Brain pericyte (primary cell): ENCODE data around the gene ESRRA.
"Not testable (repeated sequence)": the region's sequence is repeated elsewhere in the genome, so short reads cannot be mapped to it uniquely, and the experiment has no call there.

Source experiments
- DNase-seq: peaks from one replicate; pipeline ENCODE4 v3.0.0-alpha.2; 2012; ENCODE audit warnings: low read depth, low spot score

Gene ESRRA

DNA sequence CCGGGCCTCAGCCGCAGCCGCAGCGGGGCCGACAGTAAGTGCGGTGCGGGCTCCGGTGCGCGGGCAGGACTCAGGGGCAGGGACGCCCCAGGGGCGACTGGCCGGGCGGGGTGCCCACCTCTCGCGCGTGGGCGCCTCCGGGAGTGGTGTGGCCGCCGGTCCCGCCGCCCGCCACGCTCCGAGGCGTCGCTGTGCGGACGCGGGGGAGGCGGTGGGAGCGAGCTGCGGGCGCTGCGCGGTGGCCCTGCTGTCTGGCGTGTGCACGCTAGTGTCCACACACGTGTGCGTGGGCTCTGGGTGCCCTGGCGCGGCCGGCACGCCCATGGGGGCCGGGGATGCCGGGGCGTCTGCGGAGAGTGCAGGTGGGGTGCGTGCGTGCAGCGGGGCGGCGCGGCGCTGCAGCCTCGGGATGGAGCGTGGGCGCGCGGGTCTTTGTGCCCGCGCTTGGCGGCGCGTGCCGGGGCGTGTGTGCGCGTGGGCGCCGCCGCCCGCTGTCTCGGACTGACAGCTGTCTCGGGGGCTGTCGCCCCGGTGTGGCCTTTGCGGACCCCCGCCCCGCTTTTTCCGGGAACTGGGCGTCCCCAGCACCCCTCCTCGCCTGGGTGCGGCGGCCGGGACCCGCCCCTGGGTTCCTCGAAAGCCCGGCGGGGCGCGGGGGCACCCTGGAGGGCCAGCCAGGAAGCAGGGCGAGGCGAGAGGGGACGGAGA lies 13.4 kb upstream of the ESRRA start:
- DNase-seq, result no peak

DNA sequence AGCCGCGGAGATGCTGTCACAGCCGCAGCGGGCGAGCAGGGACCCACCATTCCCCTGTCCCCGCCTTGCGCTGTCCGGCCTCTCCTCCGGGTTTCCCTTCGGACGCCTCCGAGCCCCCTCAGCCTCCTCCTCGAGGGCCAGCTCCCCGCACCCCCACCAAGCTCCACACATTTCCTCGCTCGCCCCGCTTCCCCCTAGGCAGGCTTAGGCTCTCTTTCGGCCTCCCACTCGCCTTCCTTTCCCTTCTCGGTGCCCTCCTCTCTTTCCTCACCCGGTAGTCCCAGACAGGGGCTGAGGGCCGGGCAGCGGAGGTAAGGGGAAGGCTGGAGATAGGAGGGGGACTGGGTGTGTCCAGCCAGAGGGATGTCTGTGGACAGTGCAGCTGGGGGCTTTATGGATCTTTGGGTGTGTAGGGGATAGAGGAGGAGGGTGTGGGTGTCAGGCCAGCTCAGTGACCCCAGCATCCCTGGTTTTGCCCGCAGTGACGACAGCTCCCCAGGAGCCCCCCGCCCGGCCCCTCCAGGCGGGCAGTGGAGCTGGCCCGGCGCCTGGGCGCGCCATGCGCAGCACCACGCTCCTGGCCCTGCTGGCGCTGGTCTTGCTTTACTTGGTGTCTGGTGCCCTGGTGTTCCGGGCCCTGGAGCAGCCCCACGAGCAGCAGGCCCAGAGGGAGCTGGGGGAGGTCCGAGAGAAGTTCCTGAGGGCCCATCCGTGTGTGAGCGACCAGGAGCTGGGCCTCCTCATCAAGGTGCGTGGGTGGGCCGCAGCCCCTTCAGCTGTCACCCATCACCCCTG lies 12.7 kb upstream of the ESRRA start:
- no peak for DNase-seq

DNA sequence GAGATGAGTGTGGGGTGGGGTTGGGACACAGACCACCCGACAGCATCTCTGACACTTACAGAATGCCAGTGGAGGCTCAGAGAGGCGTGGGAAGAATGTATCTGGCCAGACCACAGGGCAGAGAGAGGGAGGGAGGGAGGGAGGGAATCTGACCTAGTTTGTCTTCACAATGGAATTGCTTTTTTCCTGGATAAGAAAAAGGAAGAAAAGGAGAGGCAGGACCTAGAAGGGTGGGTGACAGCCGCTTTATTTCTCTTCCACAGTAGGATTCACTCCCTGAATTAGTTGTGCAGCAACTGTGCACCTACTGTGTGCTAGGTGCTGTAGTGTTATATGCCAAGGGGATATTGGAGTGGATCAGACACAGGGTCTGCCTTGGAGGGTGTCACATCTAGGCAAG lies 10.6 kb upstream of the ESRRA start:
- DNase-seq, result no peak

DNA sequence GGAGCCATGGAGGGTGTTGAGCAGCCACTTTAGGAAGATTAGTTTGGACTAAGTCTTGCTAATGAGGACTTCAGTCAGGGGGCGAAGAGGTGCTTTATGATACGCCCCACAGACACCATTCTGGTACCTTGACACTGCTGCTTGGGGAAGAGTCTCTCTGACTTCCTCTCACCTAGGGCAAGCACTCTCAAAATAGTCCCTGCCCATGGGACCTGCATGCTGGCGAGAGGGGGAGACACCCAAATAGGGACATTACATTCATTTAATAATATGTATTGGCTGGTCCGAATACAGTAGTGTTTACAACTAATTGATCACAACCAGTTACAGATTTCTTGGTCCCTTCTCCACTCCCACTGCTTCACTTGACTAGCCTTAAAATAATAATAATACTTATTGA lies 9.6 kb upstream of the ESRRA start:
- no peak for DNase-seq

DNA sequence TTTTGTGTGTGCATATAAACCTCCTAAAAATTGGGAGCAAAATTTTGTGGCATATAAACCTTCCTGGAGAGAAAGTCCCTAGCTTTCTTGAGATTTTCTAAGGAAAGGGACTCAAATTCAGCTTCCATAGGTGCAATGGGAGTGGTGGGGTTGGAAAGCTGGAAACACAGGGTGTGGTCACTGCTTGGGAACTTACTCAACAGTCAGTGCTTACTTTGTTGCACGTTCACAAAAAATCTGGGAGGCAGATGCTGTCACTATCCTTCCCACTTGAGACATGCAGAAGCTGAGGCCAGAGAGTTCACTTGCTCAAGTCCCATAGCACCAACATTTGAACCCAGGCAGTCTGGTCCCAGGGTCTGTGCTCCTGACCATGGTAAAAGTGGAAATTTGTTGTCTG lies 9.1 kb upstream of the ESRRA start:
- DNase-seq, result no peak

DNA sequence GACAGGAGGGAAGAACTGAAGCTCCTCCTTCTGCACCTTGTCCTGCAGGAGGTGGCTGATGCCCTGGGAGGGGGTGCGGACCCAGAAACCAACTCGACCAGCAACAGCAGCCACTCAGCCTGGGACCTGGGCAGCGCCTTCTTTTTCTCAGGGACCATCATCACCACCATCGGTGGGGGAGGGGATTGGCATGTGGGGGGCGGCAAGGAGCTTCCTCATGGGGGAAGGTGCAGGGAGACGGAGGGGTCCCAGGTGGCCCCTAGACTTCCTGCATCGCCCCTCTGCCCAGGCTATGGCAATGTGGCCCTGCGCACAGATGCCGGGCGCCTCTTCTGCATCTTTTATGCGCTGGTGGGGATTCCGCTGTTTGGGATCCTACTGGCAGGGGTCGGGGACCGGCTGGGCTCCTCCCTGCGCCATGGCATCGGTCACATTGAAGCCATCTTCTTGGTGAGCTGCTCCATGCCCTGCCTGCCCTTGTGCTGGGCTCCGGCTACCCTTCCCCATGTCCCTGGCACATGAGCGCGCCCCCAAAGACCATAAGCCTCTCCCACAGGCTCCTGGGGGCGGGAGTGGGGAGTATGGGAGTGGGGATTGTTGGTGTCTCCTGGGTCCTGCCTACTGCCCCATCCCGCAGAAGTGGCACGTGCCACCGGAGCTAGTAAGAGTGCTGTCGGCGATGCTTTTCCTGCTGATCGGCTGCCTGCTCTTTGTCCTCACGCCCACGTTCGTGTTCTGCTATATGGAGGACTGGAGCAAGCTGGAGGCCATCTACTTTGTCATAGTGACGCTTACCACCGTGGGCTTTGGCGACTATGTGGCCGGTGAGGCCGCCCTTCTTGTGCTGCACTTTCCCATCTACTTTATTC lies 8.3 kb upstream of the ESRRA start:
- no peak for DNase-seq

DNA sequence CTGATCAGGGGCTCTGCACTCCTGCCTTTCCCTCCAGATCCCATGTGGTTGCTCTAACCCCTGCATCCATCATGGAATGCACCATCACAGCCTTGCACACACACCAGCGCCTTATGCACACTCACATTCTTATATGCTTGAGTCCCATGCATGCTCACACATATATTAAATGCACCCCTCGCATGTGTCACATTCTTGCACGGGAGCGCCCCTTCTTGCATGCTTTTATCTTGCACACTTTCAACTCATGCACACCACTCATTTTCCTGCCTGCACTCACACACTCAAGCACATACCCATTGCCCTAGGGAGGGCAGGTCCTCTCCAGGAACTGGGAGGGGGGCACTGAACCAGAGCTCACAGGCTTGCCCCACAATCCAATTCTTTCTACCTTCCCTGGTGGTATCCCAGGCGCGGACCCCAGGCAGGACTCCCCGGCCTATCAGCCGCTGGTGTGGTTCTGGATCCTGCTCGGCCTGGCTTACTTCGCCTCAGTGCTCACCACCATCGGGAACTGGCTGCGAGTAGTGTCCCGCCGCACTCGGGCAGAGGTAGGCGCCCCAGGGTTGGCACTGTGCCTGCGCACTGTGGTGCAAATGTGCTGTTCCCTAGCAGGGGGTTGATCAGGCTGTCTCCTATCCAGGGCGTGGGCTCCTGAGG lies 7.5 kb upstream of the ESRRA start:
- DNase-seq, result no peak

DNA sequence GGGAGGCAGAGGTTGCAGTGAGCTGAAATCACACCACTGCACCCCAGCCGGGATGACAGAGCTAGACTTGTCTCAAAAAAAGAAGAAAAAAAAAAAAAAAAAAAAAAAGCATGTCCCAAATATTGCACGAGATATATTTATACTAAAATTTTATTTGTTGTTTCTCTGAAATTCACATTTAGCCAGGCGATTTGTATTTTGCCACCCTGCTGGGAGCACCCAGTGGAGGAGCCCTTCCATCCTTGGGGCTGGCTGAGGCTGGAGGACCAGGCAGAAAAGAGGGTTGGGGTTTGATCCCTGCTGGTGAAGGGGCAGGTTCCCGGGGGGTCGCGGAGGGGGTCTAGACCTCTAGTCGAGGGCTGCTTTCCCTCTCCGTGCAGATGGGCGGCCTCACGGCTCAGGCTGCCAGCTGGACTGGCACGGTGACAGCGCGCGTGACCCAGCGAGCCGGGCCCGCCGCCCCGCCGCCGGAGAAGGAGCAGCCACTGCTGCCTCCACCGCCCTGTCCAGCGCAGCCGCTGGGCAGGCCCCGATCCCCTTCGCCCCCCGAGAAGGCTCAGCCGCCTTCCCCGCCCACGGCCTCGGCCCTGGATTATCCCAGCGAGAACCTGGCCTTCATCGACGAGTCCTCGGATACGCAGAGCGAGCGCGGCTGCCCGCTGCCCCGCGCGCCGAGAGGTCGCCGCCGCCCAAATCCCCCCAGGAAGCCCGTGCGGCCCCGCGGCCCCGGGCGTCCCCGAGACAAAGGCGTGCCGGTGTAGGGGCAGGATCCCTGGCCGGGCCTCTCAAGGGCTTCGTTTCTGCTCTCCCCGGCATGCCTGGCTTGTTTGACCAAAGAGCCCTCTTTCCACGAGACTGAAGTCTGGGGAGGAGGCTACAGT lies 6.1 kb upstream of the ESRRA start:
- no peak for DNase-seq

DNA sequence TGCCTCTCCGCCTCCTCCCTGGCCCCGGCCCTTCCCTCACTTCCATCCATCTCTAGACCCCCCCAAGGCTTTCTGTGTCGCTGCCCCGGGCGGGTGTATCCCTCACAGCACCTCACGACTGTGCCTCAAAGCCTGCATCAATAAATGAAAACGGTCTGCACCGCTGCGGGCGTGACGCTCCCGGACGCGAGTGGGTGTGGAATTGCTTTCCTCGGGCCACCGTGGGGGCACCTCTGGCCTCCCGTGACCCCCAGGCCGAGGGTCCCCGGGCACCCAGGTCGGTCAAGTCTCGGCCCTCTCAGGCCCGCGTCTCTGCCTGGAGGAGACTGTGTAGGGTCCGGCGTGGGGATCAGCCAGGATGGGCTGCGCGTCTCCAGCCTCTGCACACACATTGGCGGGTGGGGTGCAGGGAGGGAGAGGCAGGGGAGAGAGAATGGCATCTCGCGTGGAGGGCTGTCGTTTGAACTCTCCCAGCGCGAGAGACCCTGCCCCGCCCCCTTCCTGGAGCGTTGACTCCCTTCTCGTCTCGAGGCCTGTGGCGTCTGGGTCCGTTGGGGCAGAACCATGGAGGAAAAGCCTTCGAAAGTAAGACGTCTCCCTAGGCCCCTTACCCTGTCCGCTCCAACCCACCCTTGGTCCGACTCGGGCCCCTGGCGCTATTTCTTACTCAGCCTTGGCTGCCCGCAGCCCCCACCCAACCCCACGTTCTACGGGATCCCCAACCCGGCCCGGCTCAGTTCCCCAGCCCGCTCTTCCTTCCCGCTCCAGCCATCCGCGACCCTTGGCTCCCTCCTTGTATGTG lies 5.3 kb upstream of the ESRRA start, which contains the start of gene CATSPERZ:
TSS of gene CATSPERZ (plus strand) at position 512 of the 802 bp plus-strand sequence. CDS start at position 565, 53 bp downstream.
- DNase-seq, result no peak

DNA sequence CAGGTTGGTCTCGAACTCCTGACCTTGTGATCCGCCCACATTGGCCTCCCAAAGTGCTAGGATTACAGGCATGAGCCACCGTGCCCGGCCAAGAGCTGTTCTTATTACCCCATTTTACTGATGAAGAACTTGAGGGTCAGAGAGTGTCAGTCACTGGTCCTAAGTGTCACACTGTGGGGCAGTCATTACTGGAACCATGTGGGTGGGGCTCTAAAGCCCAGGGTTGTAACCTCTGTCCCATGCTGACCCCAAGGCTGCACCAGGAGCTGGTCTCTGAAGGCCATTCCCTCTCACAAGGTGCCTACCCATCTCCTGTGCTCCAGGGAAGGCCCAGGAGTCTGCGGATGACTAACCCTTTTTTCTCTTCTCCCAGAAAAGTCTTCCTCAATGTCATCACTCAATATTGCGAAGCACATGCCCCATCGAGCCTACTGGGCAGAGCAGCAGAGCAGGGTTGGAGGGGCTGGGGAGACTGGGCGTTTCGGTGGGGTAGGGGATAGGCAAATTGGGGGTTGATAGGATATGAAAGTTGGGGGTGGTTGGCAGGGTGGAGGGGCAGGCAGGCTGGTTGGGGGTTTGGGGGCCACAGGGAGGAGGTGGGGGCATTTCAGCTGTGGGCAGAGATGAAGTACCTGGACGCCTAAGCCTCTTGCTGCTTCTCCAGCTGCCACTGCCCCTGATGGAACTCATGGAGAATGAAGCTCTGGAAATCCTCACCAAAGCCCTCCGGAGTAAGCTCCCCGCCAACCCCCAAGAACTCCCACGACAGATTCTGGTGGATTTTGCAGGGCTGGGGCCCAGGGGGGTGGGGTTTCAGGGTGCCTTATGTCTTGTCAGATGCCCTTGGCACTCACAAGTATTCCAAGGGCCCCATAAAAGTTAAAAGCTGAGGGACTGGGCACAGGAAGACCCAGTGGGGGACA lies 2.0 kb upstream of the ESRRA start:
- DNase-seq, result no peak

DNA sequence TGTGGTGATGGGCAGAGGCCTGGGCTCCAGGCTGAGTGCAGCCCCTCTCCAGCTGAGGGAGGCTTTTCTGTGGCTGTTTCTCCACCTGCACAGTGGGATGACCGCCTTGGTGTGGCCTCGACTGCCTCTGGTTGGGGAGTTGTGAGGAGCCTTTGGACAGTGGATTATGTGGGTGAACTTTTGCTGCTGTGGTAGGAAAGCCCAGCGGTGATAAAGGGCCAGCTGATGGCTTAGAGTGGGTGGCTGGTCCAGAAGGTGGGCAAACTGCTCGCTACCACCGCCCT lies 1.4 kb upstream of the ESRRA start:
- DNase-seq, result no peak

DNA sequence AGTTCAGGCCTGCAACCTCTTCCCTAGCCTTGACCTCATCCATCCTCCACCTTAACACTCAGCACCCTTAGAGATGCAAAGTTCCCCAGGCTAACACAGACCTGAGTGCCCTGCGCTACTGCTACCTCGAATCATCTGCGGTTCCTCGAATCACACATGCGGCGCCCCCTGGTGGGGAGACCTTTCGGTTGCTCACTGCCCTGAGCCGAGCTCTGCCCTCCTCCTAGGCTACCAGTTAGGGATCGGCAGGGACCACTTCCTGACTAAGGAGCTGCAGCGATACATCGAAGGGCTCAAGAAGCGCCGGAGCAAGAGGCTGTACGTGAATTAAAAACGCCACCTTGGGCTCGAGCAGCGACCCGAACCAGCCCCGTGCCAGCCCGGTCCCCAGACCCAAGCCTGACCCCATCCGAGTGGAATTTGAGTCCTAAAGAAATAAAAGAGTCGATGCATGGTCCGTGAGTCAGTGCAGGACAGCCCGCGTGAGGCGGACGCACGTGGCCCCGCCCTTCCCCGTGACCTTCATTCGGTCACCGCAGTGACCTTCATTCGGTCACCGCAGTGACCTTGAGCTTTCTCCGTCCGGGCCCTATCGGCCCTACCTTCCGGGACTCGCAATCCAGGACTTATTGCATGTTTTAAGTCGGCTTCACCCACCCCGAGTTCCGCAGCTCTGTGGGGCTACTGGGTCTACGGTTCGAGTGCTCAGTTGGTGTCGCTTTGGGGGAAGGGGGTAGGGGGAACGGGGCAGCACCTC lies 830 bp upstream of the ESRRA start:
- peak; percentile 69 for DNase-seq

DNA sequence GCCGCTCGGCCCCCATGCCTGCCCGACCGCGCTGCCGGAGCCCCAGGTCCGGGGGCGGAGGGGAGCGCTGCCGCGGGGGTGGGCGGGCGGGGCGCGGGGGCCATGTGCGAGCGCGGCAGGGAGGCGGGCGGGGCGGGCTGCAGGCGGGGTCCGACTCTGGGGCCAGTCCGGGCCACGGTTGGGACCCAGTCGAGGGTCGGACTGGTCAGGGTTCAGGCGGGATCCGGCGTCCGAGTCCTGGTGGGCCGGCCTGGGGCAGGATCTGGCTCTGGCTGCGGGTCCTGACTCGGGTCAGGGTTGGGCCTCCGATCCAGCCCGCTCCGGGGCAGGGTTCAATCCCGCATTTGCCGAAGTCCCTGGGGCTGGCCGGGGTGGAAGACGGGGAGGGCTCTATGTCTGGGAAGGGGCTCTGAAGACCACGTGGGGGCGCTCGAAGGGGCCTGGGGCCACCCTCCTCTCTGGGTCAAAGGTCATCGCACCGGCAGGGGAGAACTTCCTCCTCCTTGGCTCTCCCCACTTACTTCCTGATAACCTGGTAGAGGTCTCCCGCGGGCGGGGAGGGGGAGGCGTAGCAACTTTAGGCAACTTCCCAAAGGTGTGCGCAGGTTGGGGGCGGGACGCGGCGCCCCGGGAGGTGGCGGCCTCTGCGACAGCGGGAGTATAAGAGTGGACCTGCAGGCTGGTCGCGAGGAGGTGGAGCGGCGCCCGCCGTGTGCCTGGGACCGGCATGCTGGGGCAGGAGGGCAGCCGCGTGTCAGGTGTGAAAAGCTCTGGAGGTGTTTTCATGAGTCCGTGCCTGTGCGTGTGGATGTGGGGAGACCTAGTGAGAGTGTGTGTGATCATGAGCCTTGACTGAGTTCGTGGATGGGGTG lies 603 bp downstream of the ESRRA start:
- DNase-seq, result no peak

DNA sequence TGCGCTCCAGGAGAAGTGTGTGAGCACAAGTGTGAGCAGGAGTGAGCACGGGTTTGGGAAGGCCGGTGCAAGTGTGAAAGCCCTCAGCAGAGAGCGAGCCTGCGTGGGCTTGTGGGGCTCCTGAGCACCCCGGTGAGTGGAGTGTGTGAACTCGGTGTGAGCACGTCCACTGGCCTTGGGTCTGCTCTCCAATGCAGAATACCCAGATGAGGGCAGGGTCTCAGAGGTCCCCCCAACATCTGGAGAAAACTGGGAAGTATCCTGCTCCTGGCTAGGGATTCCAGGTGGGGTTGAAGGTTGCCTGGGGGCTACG lies 1.2 kb downstream of the ESRRA start:
- DNase-seq, result no peak

DNA sequence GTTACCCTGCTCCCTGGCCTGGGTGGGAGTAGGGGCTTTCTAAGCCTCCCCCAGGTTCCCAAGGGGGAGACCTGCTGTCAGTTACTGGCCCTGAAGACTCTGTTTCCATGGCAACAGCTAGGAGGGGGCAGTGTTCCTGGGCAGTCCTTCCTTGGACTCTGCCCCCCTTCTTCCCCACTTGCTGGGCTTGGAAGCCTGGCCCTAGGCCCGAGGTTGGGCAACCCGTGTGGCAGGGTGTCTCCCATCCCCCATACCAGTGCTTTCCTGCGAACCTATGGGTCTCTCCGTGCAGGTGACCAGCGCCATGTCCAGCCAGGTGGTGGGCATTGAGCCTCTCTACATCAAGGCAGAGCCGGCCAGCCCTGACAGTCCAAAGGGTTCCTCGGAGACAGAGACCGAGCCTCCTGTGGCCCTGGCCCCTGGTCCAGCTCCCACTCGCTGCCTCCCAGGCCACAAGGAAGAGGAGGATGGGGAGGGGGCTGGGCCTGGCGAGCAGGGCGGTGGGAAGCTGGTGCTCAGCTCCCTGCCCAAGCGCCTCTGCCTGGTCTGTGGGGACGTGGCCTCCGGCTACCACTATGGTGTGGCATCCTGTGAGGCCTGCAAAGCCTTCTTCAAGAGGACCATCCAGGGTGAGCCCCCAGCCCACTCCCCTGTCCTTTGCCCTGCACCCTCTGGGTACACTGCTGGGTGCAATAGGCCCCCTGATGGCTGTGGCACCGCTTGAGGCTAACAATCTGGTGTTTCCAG lies 1.7 kb downstream of the ESRRA start:
- DNase-seq, result no peak

DNA sequence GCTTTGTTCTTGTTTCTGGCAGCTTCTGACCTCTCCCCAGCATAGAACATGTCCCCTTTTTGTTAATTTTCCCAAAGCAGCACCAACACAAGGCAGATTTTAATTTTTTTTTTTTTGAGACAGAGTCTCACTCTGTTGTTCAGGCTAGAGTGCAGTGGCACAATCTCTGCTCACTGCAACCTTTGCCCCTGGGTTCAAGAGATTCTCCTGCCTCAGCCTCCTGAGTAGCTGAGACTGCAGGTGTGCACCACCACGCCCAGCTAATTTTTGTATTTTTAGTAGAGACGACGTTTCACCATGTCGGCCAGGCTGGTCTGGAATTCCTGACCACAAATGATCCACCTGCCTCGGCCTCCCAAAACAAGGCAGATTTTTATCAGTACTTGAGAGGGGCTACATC lies 2.5 kb downstream of the ESRRA start:
- DNase-seq, result not testable (repeated sequence)

DNA sequence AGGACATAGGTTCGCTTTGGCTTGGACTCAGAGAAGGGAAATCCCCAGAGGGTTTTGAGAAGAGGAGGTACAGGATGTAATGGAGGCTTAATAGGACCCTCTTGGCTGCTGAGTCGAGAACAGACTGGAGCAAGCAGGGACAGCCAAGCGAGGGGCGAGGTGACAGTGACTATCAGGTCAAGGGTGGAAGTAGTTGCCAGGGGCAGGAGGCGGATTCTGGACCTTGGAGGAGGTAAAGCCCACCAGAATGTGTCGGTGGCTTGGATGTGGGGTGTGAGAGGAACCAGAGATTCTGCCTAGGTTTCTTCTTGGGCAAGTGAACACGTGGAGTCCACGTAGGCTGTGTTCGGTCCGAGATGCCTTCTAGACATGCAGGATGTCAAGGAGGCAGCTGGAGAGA lies 7.6 kb downstream of the ESRRA start:
- DNase-seq, result no peak
